H9 (cell line): ENCODE results near the gene RIMBP2. TPM values are rescaled to one million over a fixed set of nuclear protein-coding genes. Genes with fewer than 3 reads are reported as not detected.

Experiments
- DNase-seq: peaks from one replicate; pipeline ENCODE4 v3.0.0-alpha.2; 2017
- H2AFZ ChIP-seq: one replicate; pipeline ENCODE4 v1.6.1; 2013; ENCODE audit warnings: mild to moderate bottlenecking, low read length, control low read depth, moderate library complexity
- H2AK5ac ChIP-seq: 2 replicates; pipeline ENCODE4 v1.6.1; 2013; ENCODE audit warnings: low read length, control low read depth, mixed read lengths; ENCODE audit not compliant: insufficient read length
- H2BK120ac ChIP-seq: one replicate; pipeline ENCODE4 v1.6.1; 2013; ENCODE audit warnings: low read depth, mild to moderate bottlenecking, low read length, control low read depth, inconsistent platforms; ENCODE audit not compliant: poor library complexity, severe bottlenecking
- H2BK12ac ChIP-seq: 2 replicates; pipeline ENCODE4 v1.6.1; 2013; ENCODE audit warnings: low read length, control low read depth, mixed read lengths, low read depth; ENCODE audit not compliant: insufficient read length
- H2BK15ac ChIP-seq: 2 replicates; pipeline ENCODE4 v1.6.1; 2013; ENCODE audit warnings: low read depth, low read length, control low read depth
- H2BK20ac ChIP-seq: one replicate; pipeline ENCODE4 v1.6.1; 2013; ENCODE audit warnings: low read depth, mild to moderate bottlenecking, low read length, control low read depth, inconsistent platforms; ENCODE audit not compliant: poor library complexity, severe bottlenecking
- H2BK5ac ChIP-seq: 2 replicates; pipeline ENCODE4 v1.6.1; 2013; ENCODE audit warnings: low read length, control low read depth, mixed read lengths; ENCODE audit not compliant: insufficient read length
- H3K14ac ChIP-seq: 2 replicates; pipeline ENCODE4 v1.6.1; 2013; ENCODE audit warnings: low read length, control low read depth; ENCODE audit not compliant: insufficient read depth
- H3K18ac ChIP-seq: 2 replicates; pipeline ENCODE4 v1.6.1; 2013; ENCODE audit warnings: low read depth, mild to moderate bottlenecking, mixed read lengths, low read length, control low read depth; ENCODE audit not compliant: insufficient read length
- H3K23ac ChIP-seq: 2 replicates; pipeline ENCODE4 v1.6.1; 2013; ENCODE audit warnings: low read length, control low read depth, mixed read lengths, low read depth; ENCODE audit not compliant: insufficient read length
- H3K23me2 ChIP-seq: 2 replicates; pipeline ENCODE4 v1.6.1; 2013; ENCODE audit warnings: low read depth, mild to moderate bottlenecking, mixed read lengths, low read length, control low read depth; ENCODE audit not compliant: insufficient read length, poor library complexity, severe bottlenecking
- H3K27ac ChIP-seq: 2 replicates; pipeline ENCODE4 v1.5.1; 2013; ENCODE audit warnings: low read length, control low read depth, mixed read lengths, low read depth; ENCODE audit not compliant: insufficient read length
- H3K27me3 ChIP-seq: 2 replicates; pipeline ENCODE4 v1.6.1; 2013; ENCODE audit warnings: low read length, control low read depth, inconsistent platforms; ENCODE audit not compliant: insufficient read depth
- H3K4ac ChIP-seq: 2 replicates; pipeline ENCODE4 v1.6.1; 2013; ENCODE audit warnings: low read depth, mild to moderate bottlenecking, control low read depth, inconsistent platforms, low read length, moderate library complexity
- H3K4me1 ChIP-seq: 2 replicates; pipeline ENCODE4 v1.6.1; 2013; ENCODE audit warnings: low read length, control low read depth, inconsistent platforms; ENCODE audit not compliant: insufficient read depth
- H3K4me2 ChIP-seq: 2 replicates; pipeline ENCODE4 v1.6.1; 2013; ENCODE audit warnings: low read length, control low read depth, mixed read lengths; ENCODE audit not compliant: insufficient read length, insufficient read depth
- H3K56ac ChIP-seq: 2 replicates; pipeline ENCODE4 v1.6.1; 2013; ENCODE audit warnings: low read depth, mild to moderate bottlenecking, mixed read lengths, low read length, control low read depth; ENCODE audit not compliant: insufficient read length
- H3K79me1 ChIP-seq: 2 replicates; pipeline ENCODE4 v1.6.1; 2013; ENCODE audit warnings: low read depth, mild to moderate bottlenecking, moderate library complexity, low read length, control low read depth, inconsistent platforms; ENCODE audit not compliant: insufficient read depth, poor library complexity, severe bottlenecking
- H3K79me2 ChIP-seq: 2 replicates; pipeline ENCODE4 v1.6.1; 2013; ENCODE audit warnings: low read length, control low read depth, inconsistent platforms; ENCODE audit not compliant: insufficient read depth
- H3K9ac ChIP-seq: 2 replicates; pipeline ENCODE4 v1.6.1; 2013; ENCODE audit warnings: low read length, control low read depth, mixed read lengths; ENCODE audit not compliant: insufficient read length; ENCODE audit errors: extremely low read depth
- H3K9me3 ChIP-seq: one replicate; pipeline ENCODE4 v1.6.1; 2013; ENCODE audit warnings: low read depth, low read length, inconsistent platforms; ENCODE audit not compliant: control insufficient read depth
- H3T11ph ChIP-seq: one replicate; pipeline ENCODE4 v1.6.1; 2013; ENCODE audit warnings: mild to moderate bottlenecking, low read length, control low read depth, inconsistent platforms
- H4K20me1 ChIP-seq: one replicate; pipeline ENCODE4 v1.6.1; 2013; ENCODE audit not compliant: control insufficient read depth, insufficient read length, insufficient read depth
- H4K5ac ChIP-seq: 2 replicates; pipeline ENCODE4 v1.6.1; 2013; ENCODE audit warnings: low read depth, mild to moderate bottlenecking, mixed read lengths, low read length, control low read depth; ENCODE audit not compliant: insufficient read length
- H4K8ac ChIP-seq: replicated peaks from 2 replicates; pipeline ENCODE4 v1.6.1; 2013; ENCODE audit warnings: low read length, control low read depth, mixed read lengths, low read depth; ENCODE audit not compliant: insufficient read length
- H4K91ac ChIP-seq: 2 replicates; pipeline ENCODE4 v1.6.1; 2013; ENCODE audit warnings: low read depth, mild to moderate bottlenecking, moderate library complexity, mixed read lengths, low read length, control low read depth; ENCODE audit not compliant: insufficient read length
- H3K27ac Mint-ChIP-seq, 3 experiments: 2 replicates in 2 of 3; 3 replicates in 1 of 3; pipeline ENCODE4 v1.8.0; 2020 to 2021; ENCODE audit warnings: mixed read lengths in 3 of 3, mild to moderate bottlenecking in 1 of 3, moderate library complexity in 1 of 3
- H3K27me3 Mint-ChIP-seq: 2 replicates; pipeline ENCODE4 v1.8.0; 2021; ENCODE audit warnings: low read depth, mild to moderate bottlenecking, moderate library complexity, mixed read lengths
- H3K36me3 Mint-ChIP-seq, 3 experiments: 2 replicates in 2 of 3; 3 replicates in 1 of 3; pipeline ENCODE4 v1.8.0; 2020 to 2021; ENCODE audit warnings: low read depth in 3 of 3, mixed read lengths in 3 of 3; ENCODE audit not compliant: insufficient read depth in 1 of 3
- H3K4me1 Mint-ChIP-seq, 2 experiments: 2 replicates each; pipeline ENCODE4 v1.8.0; 2020; ENCODE audit warnings: mixed read lengths in 2 of 2
- H3K4me3 Mint-ChIP-seq, 2 experiments: 2 replicates in 1 of 2; 3 replicates in 1 of 2; pipeline ENCODE4 v1.8.0; 2020 to 2021; ENCODE audit warnings: mild to moderate bottlenecking in 2 of 2, mixed read lengths in 2 of 2, moderate library complexity in 1 of 2
- H3K9me3 Mint-ChIP-seq, 2 experiments: 2 replicates in 1 of 2; 3 replicates in 1 of 2; pipeline ENCODE4 v1.8.0; 2020; ENCODE audit warnings: mild to moderate bottlenecking in 2 of 2, mixed read lengths in 2 of 2, moderate library complexity in 1 of 2
- WGBS: extraction: QIAGEN DNeasy Blood & Tissue Kit; methylation state at CpG from one replicate; pipeline ENCODE4 v1.1.7; 2013; ENCODE audit warnings: missing lambda C conversion rate, low lambda C conversion rate, mixed read lengths; ENCODE audit not compliant: insufficient read length; ENCODE audit errors: extremely low coverage; 5-methylcytosine and 5-hydroxymethylcytosine counted together
- total RNA-seq: library from RNA; stranded (reverse); gene quantifications from 2 replicates; pipeline ENCODE4 v1.2.1, GENCODE V29; 2021
- TF ChIP-seq, protein P1 (sequence below): fragments of 200-600 bp; sonication (generic); conservative IDR thresholded peaks from 3 replicates; pipeline ENCODE4 v1.8.0; 2021; ENCODE audit warnings: antibody characterized with exemption, mild to moderate bottlenecking

RIMBP2 gene
- total RNA-seq, 1 experiment from 2014 or later, result 0.70 TPM

- H4K91ac ChIP-seq, result no peak overlapping the region
- no peak overlapping the region for H3K23ac ChIP-seq
- no peaks in the 10 kb centered on the region for H3K4me1 ChIP-seq
- TF ChIP-seq, protein P1, sequence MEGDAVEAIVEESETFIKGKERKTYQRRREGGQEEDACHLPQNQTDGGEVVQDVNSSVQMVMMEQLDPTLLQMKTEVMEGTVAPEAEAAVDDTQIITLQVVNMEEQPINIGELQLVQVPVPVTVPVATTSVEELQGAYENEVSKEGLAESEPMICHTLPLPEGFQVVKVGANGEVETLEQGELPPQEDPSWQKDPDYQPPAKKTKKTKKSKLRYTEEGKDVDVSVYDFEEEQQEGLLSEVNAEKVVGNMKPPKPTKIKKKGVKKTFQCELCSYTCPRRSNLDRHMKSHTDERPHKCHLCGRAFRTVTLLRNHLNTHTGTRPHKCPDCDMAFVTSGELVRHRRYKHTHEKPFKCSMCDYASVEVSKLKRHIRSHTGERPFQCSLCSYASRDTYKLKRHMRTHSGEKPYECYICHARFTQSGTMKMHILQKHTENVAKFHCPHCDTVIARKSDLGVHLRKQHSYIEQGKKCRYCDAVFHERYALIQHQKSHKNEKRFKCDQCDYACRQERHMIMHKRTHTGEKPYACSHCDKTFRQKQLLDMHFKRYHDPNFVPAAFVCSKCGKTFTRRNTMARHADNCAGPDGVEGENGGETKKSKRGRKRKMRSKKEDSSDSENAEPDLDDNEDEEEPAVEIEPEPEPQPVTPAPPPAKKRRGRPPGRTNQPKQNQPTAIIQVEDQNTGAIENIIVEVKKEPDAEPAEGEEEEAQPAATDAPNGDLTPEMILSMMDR, result no peak
- no peak overlapping the region for H2BK15ac ChIP-seq
- no peaks in the 10 kb centered on the region for H3K9me3 ChIP-seq
- no peak overlapping the region for H3K56ac ChIP-seq
- H3K79me1 ChIP-seq, result no peaks in the 10 kb centered on the region
- Mint-ChIP-seq H3K36me3 (peaks cover 0 to 5% (median 0%) of the 10 kb centered on the region in 3 experiments; a peak in 3 of 7 replicates), H3K27ac (no peak overlapping the region; a peak in 1 of 7 replicates), H3K27me3 (peaks cover 96% of the 10 kb centered on the region), H3K4me1 (peaks cover 21 to 32% of the 10 kb centered on the region in 2 experiments), H3K4me3 (peak overlapping the region; percentile 73 to 89), H3K9me3 (peaks cover 7 to 12% of the 10 kb centered on the region in 2 experiments; a peak in 4 of 5 replicates)
- H3K23me2 ChIP-seq, result peaks cover 27% of the 10 kb centered on the region
- H2BK20ac ChIP-seq, result no peak overlapping the region
- WGBS, result no CpG with 5 or more reads among the region's 42 CpGs
- no peak overlapping the region for H3K9ac ChIP-seq
- H4K20me1 ChIP-seq, result no peaks in the 10 kb centered on the region
- H3K14ac ChIP-seq, result no peak overlapping the region
- H3T11ph ChIP-seq, result no peak overlapping the region
- no peak overlapping the region for H4K5ac ChIP-seq
- no peak overlapping the region for H3K27ac ChIP-seq
- no peak overlapping the region for H3K4ac ChIP-seq
- no peak overlapping the region for H2AFZ ChIP-seq
- peaks cover 42% of the 10 kb centered on the region for H3K27me3 ChIP-seq
- no peak overlapping the region for H4K8ac ChIP-seq
- no peak overlapping the region for H2BK5ac ChIP-seq
- no peak for DNase-seq
- H3K18ac ChIP-seq, result no peak overlapping the region
- no peak overlapping the region for H2BK12ac ChIP-seq
- H3K79me2 ChIP-seq, result no peaks in the 10 kb centered on the region
- peak overlapping the region; percentile 93 for H3K4me2 ChIP-seq
- H2BK120ac ChIP-seq, result no peak overlapping the region
- no peak overlapping the region for H2AK5ac ChIP-seq
Observed at GRCh38 chr12:130715150-130715997, 725 bp downstream of the RIMBP2 start.
